Heart right ventricle (tissue), 16 donors: ENCODE data around the gene PDE1C. TPM values are rescaled to one million over a fixed set of nuclear protein-coding genes. Genes with fewer than 3 reads are reported as not detected.

Experiments
- ATAC-seq, 8 donors: fragments of 200-7000 bp; cut with Tn5 transposase; one replicate each; pipeline ENCODE4 v1.9.1; 2020; ENCODE audit warnings: mild to moderate bottlenecking in 8 of 8, moderate library complexity in 8 of 8, moderate number of reproducible peaks in 1 of 8
- DNase-seq, 2 donors: peaks; one replicate each; pipeline ENCODE4 v3.0.0-alpha.2; 2020
- H3K27ac ChIP-seq, 10 donors: fragments of 200-600 bp; sonication (generic) in 2 of 10; one replicate each; pipeline versions ENCODE4 v1.5.0 to v1.8.0; 2020 to 2022; ENCODE audit warnings: mild to moderate bottlenecking in 3 of 10
- H3K27me3 ChIP-seq, 7 donors: fragments of 200-600 bp; one replicate each; pipeline ENCODE4 v1.8.0; 2021 to 2022; ENCODE audit warnings: mild to moderate bottlenecking in 2 of 7
- H3K36me3 ChIP-seq, 9 donors: fragments of 200-600 bp; sonication (generic) in 1 of 9; one replicate each; pipeline versions ENCODE4 v1.5.0 to v1.8.0; 2020 to 2022; ENCODE audit warnings: mild to moderate bottlenecking in 2 of 9
- H3K4me1 ChIP-seq, 9 donors: fragments of 200-600 bp; sonication (generic) in 1 of 9; one replicate each; pipeline versions ENCODE4 v1.5.0 to v1.8.0; 2020 to 2022; ENCODE audit warnings: mild to moderate bottlenecking in 4 of 9
- H3K4me3 ChIP-seq, 10 donors: fragments of 200-600 bp; sonication (generic) in 2 of 10; one replicate each; pipeline versions ENCODE4 v1.5.0 to v1.8.0; 2020 to 2022; ENCODE audit warnings: mild to moderate bottlenecking in 7 of 10, moderate library complexity in 2 of 10
- H3K9me3 ChIP-seq, 11 donors: fragments of 200-600 bp in 10 of 11; sonication (generic) in 2 of 11; one replicate each; pipeline versions ENCODE4 v1.5.0 to v1.8.0; 2013 to 2022; ENCODE audit warnings: mild to moderate bottlenecking in 2 of 11, control low read depth in 1 of 11, moderate library complexity in 1 of 11
- CTCF ChIP-seq, 9 donors: fragments of 200-600 bp; sonication (generic) in 2 of 9; IDR thresholded peaks; one replicate each; pipeline versions ENCODE4 v1.5.0 to v1.8.0; 2021 to 2022; ENCODE audit warnings: antibody characterized with exemption in 9 of 9, mild to moderate bottlenecking in 5 of 9, moderate library complexity in 1 of 9
- WGBS, 2 donors: extraction: QIAGEN DNeasy Blood & Tissue Kit; methylation state at CpG; one replicate each; pipeline ENCODE4 v1.1.7; 2013; ENCODE audit warnings: inconsistent platforms in 1 of 2; 5-methylcytosine and 5-hydroxymethylcytosine counted together
- intact Hi-C, 10 donors: fragments of 100-400 bp; cut with DNase I; formaldehyde crosslinking; loops; one replicate each; pipeline versions ENCODE4 v1.11.1 to v1.14.2; 2022
- polyA plus RNA-seq, 2 donors: library from polyadenylated mRNA; stranded (reverse); fragments of 200-250 nt; gene quantifications; one replicate each; pipeline ENCODE4 v1.2.3, GENCODE V29; 2013
- total RNA-seq, 10 donors: library from RNA; stranded (reverse); fragmentation: NEBNext Ultra II Directional in 3 of 10; extraction: Animal tissue kit (Norgen Biotek cat#: 25700) in 3 of 10; gene quantifications; one replicate each; pipeline versions ENCODE4 v1.2.1 to v1.2.4, GENCODE V29; 2021 to 2023
- donor health status: Arrhythmogenic right ventricular cardiomyopathy.
- donor health status: ischemic (EF 13 %, LVEDD 7.1; RV severe dilation, severe dysfunction).
- donor health status: healthy with polysubstance abuse.
- donor health status: DM: no; HTN: yes; CAD: no.
- donor health status: DM: no; HTN: no; CAD: no.
- donor health status: ischemic (EF 25% LVEDD 6.9; RV normal size, moderate dysfunction).
- donor health status: ischemic (EF 25% LVEDD 5.7; RV mildly dilated, moderate dysfunction).
- donor health status: healthy.
- donor health status: DM: yes; HTN: yes; CAD: no.
- donor health status: Ischemic cardiomyopathy.
- donor health status: ischemic (EF 35%, LVEDD 5.7; RV mildly dilated, moderate dysfunction).
- donor health status: nonischemic (EF 11% LVEDD 7.7; RV severe dilation, severe dysfunction).
- donor health status: DM: yes; HTN: yes; CAD: no.
- donor health status: PGD.
- donor health status: ischemic (EF 29% LVEDD 5.4; RV normal size, mild dysfunction).
- donor health status: nonischemic (EF 23%, LVEDD 6.1; RV moderate dilation, normal function).

Gene PDE1C
- total and polyA plus RNA-seq, 12 donors, result 11.7 to 315 (median 175) TPM

GRCh38 chr7:31926991-31927584 is 143.1 kb downstream of the PDE1C start:
- no peak for TF ChIP-seq CTCF (IDR thresholded peaks at IDR 0.05)
- Histone ChIP-seq H3K9me3 (peaks cover 0 to 15% (median 0%) of the 10 kb centered on the region in 11 donors), H3K27me3 (no peaks in the 10 kb centered on the region), H3K4me3 (no peak overlapping the region), H3K4me1 (peaks cover 0 to 51% (median 30%) of the 10 kb centered on the region in 9 donors), H3K27ac (no peak overlapping the region), H3K36me3 (no peaks in the 10 kb centered on the region)
- ATAC-seq, result peak in 5 of 8 donors; percentile 34 to 63 (median 41)
- intact Hi-C loops, result no loop called here
- 61 to 67% methylated on average over 5 of the region's 5 CpGs for WGBS, 2 donors
- no peak for DNase-seq

- no peaks in the 10 kb centered on the region for H3K36me3 ChIP-seq
- H3K9me3 ChIP-seq, result peaks cover 0 to 15% (median 0%) of the 10 kb centered on the region in 11 donors
- intact Hi-C loops, result no loop called here
- TF ChIP-seq CTCF (IDR thresholded peaks at IDR 0.05), result no peak
- H3K27ac ChIP-seq, result no peak overlapping the region
- H3K4me3 ChIP-seq, result no peak overlapping the region
- H3K4me1 ChIP-seq, result peaks cover 0 to 63% (median 37%) of the 10 kb centered on the region in 9 donors
- H3K27me3 ChIP-seq, result no peaks in the 10 kb centered on the region
- 81 to 87% methylated on average over 6 of the region's 6 CpGs for WGBS, 2 donors
- DNase-seq (no peak), ATAC-seq (peak in 1 of 8 donors; percentile 17)
Observed at GRCh38 chr7:31925753-31926454, 144.3 kb downstream of the PDE1C start.

GRCh38 chr7:31924251-31924650 is 146.0 kb downstream of the PDE1C start:
- Histone ChIP-seq H3K27me3 (no peaks in the 10 kb centered on the region), H3K4me1 (peaks cover 0 to 78% (median 45%) of the 10 kb centered on the region in 9 donors), H3K27ac (no peak overlapping the region), H3K36me3 (no peaks in the 10 kb centered on the region), H3K9me3 (peaks cover 0 to 11% (median 0%) of the 10 kb centered on the region in 11 donors), H3K4me3 (no peak overlapping the region)
- DNase-seq (no peak), ATAC-seq (no peak)
- intact Hi-C loops, result no loop called here
- WGBS, 2 donors, result 71 to 82% methylated on average over 2 of the region's 2 CpGs
- TF ChIP-seq CTCF (IDR thresholded peaks at IDR 0.05), result no peak

- Histone ChIP-seq H3K4me3 (no peak overlapping the region), H3K36me3 (no peaks in the 10 kb centered on the region), H3K27me3 (no peaks in the 10 kb centered on the region), H3K4me1 (peaks cover 0 to 78% (median 49%) of the 10 kb centered on the region in 9 donors), H3K27ac (peak overlapping the region in 1 of 10 donors; percentile 6), H3K9me3 (no peaks in the 10 kb centered on the region)
- intact Hi-C loops, result no loop called here
- no peak for TF ChIP-seq CTCF (IDR thresholded peaks at IDR 0.05)
- DNase-seq (no peak), ATAC-seq (no peak)
- WGBS, 2 donors, result 77% methylated on average over 2 of the region's 2 CpGs
Observed at GRCh38 chr7:31922848-31923247, 147.4 kb downstream of the PDE1C start.
